GM12864 (cell line): Measurements from ENCODE around the gene EMC8.
"Not testable (repeated sequence)": the region's sequence is repeated elsewhere in the genome, so short reads cannot be mapped to it uniquely, and the experiment has no call there.

Source experiments
- DNase-seq: peaks from one replicate; pipeline ENCODE4 v3.0.0-alpha.2; 2011; ENCODE audit warnings: low read depth
- H3K4me3 ChIP-seq: 2 replicates; pipeline ENCODE4 v1.5.1; 2011; ENCODE audit warnings: mild to moderate bottlenecking, low read depth, low read length, control low read depth
- TF ChIP-seq, protein P1 (sequence below): IDR thresholded peaks from 2 replicates; pipeline ENCODE4 v1.5.1; 2011; ENCODE audit warnings: low read depth, mild to moderate bottlenecking, moderate library complexity, low read length, control low read depth, inconsistent platforms; ENCODE audit errors: missing control alignments

The EMC8 gene

DNA sequence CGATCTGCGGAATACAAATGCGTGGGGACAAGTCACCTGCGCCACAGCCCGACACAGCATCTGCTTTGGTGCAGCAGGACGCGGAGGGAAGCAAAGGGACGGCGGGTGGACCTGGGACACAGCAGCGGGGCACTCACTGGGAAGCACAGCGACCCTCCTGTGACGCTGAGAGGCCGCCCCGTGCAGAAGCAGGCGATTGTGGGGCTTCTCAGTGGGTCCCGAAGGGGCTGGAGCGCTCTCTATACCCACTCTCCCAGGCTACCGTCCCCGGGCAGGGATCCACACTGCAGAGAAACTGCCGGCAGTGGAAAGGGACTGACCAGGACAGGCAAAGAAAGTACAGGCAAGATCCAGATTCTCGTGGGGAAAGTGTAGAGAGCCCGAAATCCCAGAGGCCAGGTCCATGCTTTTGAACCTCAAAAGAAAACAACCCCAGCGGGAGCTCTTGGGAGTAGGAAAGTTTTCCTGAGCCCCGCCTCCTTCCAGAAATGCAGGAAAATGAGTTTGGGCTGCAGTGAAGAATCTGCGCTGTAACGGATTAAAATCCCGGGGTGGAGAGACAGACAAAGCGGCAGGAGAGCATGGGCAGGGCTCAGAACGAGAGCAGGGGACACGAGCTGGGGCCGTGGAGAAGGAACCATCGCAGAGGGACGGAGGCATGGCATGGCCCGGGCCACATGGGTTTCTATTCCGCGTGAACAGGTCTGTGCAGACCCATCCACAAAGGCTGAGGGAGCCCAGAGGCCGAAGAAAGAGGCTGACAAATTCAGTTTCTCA, 12.9 kb upstream of the EMC8 start:
- DNase-seq, result no peak
- no peak overlapping the region for H3K4me3 ChIP-seq
- TF ChIP-seq, protein P1, sequence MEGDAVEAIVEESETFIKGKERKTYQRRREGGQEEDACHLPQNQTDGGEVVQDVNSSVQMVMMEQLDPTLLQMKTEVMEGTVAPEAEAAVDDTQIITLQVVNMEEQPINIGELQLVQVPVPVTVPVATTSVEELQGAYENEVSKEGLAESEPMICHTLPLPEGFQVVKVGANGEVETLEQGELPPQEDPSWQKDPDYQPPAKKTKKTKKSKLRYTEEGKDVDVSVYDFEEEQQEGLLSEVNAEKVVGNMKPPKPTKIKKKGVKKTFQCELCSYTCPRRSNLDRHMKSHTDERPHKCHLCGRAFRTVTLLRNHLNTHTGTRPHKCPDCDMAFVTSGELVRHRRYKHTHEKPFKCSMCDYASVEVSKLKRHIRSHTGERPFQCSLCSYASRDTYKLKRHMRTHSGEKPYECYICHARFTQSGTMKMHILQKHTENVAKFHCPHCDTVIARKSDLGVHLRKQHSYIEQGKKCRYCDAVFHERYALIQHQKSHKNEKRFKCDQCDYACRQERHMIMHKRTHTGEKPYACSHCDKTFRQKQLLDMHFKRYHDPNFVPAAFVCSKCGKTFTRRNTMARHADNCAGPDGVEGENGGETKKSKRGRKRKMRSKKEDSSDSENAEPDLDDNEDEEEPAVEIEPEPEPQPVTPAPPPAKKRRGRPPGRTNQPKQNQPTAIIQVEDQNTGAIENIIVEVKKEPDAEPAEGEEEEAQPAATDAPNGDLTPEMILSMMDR, result no peak

DNA sequence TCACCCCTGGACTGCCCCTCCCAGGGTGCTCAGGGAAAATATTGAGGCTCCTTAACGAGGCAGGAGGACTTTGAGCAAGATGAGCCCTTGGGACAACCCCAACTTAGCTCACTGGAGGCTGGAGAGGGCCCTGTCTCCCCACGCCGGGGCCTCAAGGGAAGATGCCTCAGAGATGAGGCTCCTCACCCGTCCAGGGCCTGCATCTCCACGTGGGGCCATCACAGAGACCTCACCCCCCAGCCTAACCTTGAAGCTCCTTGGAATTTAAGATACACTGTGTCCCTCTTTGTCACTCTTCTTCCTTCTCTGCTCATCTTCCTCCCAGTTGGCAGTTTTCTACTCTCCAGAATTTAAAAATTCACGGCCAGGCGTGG, 11.4 kb upstream of the EMC8 start:
- no peak overlapping the region for H3K4me3 ChIP-seq
- no peak for DNase-seq
- TF ChIP-seq, protein P1, result no peak

DNA sequence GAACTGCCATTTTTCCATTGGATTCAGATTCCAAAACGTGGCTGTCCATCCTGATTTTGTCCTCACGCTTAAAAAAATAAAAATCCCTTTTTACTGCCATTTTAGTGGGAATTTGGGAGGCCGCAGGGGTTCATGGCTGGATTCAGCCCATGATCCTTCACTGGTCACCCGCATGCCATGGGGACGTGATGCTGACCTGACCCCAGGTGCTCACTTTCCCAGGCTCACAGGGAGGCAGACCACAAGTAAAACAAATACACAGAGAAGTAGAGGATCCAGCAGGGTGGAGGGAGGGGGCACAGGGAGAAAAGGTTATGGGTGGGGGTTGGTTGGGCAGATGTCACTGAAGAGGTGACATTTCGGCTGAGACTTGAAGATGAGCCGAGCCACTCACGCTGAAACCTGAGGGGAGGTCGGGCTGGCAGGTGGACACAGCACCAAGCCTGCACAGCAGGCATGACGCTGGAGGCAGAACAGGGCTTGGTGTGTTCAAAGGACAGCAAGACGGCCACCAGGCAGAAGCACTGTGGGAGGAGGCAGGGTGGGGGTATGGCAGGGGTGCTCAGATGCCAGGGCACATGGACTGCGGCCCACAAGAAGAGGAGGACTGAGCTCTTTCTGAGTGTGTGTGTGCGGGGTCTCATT, 10.9 kb upstream of the EMC8 start:
- TF ChIP-seq, protein P1, result no peak
- H3K4me3 ChIP-seq, result no peak overlapping the region
- DNase-seq, result no peak

DNA sequence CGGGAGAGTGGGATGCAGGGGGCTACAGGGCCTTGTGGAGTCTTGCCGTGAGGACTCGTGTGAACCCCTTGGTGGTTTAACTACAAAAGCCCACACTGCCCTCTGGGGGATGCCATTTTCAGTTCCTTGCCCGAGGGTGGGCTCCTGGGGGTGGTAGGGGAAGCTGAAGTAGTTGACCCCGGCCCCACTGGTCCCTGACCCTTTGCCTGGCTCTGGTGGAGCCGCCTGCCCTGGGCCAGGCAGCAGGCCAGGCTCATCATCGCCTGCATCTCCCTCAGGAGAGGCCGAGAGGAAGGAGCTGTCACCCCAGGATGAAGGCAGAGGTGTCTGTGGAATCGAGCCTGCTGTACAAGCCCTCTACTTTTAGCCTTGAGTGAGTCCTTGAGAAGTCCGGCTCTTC, 10.3 kb upstream of the EMC8 start:
- H3K4me3 ChIP-seq, result no peak overlapping the region
- TF ChIP-seq, protein P1, result peak; percentile 1
- no peak for DNase-seq

DNA sequence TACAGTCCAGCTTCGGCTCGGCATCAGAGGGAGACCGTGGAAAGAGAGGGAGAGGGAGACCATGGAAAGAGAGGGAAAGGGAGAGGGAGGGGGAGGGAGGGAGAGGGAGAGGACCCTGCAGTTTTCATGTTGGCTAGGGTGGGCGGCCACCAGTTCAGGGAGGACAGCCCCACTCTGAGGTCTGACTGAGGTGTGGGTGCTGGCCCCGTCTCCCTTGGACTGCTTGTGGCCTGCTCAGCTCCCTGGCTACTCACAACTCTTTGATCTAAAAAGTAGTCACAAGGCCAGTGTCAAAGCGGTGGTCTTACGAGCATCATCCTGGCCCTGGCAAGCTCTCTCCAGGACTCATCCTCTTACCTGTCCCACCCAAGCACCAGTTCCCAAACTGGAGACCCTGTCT, 9.6 kb upstream of the EMC8 start:
- no peak for DNase-seq
- H3K4me3 ChIP-seq, result no peak overlapping the region
- TF ChIP-seq, protein P1, result no peak

DNA sequence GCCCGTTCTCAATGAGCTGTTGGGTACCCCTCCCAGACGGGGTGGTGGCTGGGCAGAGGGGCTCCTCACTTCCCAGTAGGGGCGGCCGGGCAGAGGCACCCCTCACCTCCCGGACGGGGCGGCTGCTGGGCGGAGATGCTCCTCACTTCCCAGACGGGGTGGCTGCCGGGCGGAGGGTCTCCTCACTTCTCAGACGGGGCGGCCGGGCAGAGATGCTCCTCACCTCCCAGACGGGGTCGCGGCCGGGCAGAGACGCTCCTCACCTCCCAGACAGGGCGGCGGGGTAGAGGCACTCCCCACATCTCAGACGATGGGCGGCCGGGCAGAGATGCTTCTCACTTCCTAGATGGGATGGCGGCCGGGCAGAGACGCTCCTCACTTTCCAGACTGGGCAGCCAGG, 8.8 kb upstream of the EMC8 start:
- not testable (repeated sequence) for DNase-seq, H3K4me3 ChIP-seq

DNA sequence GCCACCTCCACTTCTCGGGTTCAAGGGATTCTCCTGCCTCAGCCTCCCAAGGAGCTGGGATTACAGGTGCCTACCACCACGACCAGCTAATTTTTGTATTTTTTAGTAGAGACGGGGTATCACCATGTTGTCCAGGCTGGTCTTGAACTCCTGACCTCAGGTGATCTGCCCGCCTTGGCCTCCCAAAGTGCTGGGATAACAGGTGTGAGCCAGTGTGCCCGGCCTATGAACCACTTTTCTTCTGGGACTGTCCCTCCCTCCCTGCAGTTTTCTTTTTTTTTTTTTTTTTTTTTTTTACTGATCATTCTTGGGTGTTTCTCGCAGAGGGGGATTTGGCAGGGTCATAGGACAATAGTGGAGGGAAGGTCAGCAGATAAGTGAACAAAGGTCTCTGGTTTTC, 8.0 kb upstream of the EMC8 start:
- DNase-seq, H3K4me3 ChIP-seq: not testable (repeated sequence)

DNA sequence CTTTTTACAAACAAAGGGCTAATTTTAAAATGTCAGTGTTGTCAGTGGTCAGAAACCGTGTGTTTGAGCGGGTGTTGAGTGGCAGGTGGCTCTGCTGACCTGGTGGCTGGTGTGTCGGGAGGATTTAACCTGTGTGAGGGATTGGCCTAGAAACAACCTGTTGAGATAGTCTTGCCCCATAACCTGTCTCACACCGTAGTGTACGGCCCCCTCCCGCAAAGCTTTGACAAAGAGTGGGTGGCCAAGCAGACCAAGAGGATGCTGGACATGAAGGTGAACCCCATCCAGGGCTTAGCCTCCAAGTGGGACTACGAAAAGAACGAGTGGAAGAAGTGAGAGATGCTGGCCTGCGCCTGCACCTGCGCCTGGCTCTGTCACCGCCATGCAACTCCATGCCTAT, 7.2 kb upstream of the EMC8 start:
- TF ChIP-seq, protein P1, result no peak
- DNase-seq, result no peak

More for the DNA sequence above, 7.2 kb upstream of the EMC8 start:
- no peak overlapping the region for H3K4me3 ChIP-seq
